GM18858 (cell line): ENCODE measurements around the gene RSF1.
"Not testable (repeated sequence)": the region's sequence is repeated elsewhere in the genome, so short reads cannot be mapped to it uniquely, and the experiment has no call there.

ENCODE experiments used
- ATAC-seq: cut with Tn5 transposase; IDR thresholded peaks from one replicate; pipeline ENCODE4 v1.9.1; 2021; ENCODE audit not compliant: unreplicated experiment

The RSF1 gene, protein sequence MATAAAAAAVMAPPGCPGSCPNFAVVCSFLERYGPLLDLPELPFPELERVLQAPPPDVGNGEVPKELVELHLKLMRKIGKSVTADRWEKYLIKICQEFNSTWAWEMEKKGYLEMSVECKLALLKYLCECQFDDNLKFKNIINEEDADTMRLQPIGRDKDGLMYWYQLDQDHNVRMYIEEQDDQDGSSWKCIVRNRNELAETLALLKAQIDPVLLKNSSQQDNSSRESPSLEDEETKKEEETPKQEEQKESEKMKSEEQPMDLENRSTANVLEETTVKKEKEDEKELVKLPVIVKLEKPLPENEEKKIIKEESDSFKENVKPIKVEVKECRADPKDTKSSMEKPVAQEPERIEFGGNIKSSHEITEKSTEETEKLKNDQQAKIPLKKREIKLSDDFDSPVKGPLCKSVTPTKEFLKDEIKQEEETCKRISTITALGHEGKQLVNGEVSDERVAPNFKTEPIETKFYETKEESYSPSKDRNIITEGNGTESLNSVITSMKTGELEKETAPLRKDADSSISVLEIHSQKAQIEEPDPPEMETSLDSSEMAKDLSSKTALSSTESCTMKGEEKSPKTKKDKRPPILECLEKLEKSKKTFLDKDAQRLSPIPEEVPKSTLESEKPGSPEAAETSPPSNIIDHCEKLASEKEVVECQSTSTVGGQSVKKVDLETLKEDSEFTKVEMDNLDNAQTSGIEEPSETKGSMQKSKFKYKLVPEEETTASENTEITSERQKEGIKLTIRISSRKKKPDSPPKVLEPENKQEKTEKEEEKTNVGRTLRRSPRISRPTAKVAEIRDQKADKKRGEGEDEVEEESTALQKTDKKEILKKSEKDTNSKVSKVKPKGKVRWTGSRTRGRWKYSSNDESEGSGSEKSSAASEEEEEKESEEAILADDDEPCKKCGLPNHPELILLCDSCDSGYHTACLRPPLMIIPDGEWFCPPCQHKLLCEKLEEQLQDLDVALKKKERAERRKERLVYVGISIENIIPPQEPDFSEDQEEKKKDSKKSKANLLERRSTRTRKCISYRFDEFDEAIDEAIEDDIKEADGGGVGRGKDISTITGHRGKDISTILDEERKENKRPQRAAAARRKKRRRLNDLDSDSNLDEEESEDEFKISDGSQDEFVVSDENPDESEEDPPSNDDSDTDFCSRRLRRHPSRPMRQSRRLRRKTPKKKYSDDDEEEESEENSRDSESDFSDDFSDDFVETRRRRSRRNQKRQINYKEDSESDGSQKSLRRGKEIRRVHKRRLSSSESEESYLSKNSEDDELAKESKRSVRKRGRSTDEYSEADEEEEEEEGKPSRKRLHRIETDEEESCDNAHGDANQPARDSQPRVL (N-terminal part only)

DNA sequence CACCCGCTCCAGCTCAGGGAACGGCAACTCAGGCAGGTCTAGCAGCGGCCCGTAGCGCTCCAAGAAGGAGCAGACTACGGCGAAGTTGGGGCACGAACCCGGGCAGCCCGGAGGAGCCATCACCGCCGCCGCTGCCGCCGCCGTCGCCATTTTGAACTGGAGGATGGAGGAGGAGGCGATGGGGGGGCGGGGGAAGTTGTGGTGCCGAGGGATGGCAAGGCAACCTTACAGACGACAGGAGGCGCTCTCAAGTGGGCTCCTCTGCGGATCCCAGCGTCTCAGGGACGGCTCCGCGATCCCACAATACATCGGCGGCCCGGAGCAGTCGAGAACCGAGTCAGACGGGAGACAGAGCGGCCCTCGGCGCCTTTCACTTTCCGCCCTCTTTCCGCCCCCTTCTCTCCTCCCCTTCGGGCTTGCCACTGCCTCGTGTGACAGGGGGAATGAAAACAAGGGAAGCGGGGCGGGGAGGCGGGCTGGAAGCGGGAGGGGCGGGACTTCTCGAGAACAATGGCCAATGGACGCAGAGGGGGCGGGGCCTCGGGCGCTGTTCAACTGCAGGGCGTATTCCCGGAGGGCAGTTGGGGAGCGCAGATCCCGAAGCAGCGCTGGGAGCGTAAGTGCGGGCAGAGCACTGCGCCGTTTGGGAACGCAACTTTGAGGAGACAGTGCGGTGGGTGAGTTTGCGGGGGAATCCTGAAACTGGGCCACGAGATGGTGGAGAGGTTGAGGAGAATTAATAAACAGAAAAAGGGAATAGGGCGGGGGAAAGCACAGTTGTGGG is at the start of gene RSF1, which contains the start of gene AAMDC:
Gene RSF1, minus strand, starts transcription at position 158 of the 784 bp plus-strand sequence. Its CDS starts 8 bp downstream, at position 150.
Gene AAMDC, plus strand, starts transcription at position 580 of the 784 bp plus-strand sequence. CDS start 21,353 bp downstream, outside the sequence.
- ATAC-seq: peak; percentile 75

DNA sequence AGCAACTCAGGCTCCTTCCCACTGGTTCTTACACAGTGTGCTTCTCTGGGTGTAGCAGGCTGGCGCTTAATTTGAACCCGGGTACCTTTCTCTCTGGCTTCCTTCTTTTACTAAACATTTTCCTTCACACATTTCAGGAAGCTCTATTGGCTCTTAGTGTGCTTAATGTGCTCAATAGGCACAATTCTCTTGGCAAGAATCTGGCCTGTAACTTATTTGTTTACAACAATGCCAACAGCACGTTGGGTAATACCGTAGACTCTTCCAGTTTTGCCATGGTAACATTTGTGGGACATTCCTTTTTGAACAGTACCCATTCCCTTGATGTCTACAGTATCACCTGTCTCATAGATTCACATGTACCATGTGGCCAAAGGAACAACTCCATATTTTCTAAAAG is 48.2 kb upstream of the RSF1 start:
- ATAC-seq: no peak

DNA sequence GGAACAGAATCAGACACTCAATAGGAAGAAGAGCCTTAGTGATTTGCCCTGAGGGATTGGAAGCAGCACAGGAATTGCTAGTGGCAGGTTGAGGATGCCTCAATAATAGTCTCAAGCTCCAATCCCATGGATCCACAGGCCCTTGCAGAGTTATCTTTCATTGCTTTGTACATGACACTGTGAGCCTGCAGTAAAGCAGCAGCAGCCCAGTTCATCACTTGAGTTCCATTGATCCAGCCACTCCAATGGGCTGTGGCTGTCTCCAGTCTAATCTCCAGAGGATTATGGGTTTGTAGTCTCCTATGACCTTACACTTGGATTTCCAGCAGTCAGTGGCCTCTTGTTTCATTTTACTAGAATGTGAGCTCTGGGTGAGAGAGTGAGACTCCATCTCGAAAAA is 45.8 kb upstream of the RSF1 start:
- ATAC-seq: no peak

DNA sequence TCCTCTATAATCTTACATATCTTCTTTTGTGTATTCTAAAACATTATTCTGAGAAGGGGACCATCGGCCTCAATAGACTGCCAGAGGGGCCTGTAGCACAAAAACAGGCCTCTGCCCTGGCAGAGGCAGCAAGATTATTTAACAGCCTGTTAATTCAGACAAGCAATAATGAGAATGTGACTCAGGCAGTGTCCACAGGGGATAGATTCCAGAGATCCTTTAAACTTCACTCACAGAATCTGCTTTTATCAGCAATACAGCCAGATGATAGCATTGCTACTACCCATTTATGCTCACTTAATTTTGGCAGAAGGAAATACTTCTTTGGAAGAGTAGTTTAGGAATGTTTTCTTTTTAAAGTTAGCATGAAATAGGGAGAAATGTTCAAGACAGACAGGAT is 45.3 kb upstream of the RSF1 start:
- ATAC-seq: no peak

DNA sequence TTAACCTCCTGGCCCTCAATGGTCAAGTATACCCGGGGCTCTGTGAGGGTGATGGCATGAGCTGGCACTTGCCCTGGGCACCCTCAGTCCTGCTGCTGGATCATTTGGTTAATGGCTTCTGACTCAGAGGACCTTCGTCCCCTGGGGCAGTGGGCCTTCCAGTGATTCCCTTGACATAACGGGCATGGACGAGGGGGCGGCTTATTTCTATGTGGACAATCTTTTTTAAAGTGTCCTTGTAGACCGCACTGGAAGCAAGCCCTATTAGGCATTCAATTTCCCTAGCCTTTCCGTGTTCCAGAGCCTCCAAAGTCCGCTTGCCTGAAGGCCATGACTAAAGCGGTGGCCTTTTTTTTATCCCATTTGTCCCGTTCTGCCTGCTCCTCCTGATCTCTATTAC is 40.9 kb upstream of the RSF1 start:
- not testable (repeated sequence) for ATAC-seq

DNA sequence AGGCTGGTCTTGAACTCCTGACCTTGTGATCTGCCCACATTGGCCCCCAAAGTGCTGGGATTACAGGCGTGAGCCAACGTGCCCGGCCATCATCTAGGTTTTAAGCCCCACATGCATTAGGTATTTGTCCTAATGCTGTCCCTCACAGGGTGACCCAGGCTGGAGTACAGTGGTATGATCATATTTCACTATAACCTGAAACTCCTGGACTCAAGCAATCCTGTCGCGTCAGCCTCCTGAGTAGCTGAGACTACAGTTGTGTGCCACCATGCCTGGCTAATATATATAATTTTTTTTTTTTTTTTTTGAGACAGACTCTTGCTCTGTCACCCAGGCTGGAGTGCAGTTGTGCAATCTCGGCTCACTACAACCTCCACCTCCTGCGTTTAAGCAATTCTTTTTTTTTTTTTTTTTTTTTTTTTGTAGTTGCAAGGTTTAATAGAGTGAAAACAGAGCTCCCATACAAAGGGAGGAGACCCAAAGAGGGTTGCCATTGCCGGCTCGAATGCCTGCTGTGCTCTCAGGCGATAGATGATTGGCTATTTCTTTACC is 37.5 kb upstream of the RSF1 start:
- not testable (repeated sequence) for ATAC-seq

DNA sequence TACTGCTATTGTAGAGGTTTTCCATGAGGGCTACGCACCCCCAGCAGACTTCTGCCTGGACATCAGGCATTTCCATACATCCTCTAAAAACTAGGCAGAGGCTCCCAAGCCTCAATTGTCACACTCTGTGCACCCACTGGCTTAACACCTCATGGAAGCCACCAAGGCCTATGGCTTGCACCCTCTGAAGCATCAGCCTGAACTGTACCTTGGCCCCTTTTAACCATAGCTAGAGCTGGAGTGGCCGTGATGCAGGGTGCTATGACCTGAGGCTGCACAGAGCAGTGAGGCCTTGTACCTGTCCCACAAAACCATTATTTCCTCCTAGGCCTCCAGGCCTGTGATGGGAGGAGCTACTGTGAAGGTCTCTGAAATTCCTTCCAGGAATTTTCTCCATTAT is 34.3 kb upstream of the RSF1 start:
- no peak for ATAC-seq

DNA sequence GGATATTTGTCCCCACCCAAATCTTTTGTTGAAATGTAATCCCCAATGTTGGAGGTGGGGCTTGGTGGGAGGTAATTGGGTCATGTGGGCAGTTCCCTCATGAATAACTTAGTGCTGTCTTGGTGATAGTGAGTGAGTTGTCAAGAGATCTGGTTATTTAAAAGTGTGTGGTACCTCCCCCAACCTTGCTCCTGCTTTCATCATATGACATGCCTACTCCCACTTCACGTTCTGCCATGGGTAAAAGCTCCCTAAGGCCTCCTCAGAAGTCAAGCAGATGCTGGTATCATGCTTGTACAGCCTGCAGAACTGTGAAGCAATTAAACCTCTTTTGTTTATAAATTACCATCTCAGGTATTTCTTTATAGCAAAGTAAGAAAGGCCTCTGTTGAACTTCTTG is 31.0 kb upstream of the RSF1 start:
- ATAC-seq: no peak

DNA sequence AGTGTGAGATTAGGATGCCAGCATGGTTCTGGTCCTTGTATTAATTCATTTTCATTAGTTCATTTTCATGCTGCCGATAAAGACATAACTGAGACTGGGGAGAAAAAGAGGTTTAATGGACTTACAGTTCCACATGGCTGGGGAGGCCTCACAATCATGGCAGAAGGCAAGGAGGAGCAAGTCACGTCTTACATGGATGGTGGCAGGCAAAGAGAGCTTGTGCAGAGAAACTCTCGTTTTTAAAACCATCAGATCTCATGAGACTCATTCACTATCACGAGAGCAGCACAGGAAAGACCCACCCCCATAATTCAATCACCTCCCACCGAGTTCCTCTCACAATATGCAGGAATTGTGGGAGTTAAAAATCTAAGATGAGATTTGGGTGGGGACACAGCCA is 23.2 kb upstream of the RSF1 start:
- ATAC-seq: not testable (repeated sequence)

DNA sequence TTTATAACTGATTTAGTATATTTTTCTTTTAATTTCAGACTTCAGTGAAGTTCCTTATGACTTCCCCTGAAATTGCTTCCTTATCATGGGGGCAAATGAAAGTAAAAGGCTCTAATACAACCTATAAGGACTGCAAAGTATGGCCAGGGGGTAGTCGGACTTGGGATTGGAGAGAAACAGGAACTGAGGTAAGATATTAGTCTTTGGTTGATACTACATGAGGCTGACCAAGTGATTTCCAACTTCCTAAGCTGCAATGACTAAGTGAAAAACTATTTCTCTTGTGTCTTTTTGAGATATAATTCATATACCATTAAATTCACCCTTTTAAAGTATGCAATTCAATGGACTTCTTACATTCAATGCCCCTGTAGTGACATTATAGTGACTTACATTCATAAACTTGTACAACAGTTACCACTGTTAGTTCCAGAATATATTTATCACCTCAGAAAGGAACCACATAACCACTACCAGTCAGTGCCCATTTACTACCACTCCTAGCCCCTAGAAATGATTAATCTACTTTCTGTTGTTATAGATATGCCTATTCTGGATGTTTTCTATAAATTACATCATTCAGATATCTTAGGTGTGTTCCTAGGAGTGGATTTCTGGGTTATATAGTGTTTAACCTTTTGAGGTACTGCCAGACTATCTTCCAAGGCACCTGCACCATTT is 22.1 kb upstream of the RSF1 start:
- ATAC-seq: no peak

DNA sequence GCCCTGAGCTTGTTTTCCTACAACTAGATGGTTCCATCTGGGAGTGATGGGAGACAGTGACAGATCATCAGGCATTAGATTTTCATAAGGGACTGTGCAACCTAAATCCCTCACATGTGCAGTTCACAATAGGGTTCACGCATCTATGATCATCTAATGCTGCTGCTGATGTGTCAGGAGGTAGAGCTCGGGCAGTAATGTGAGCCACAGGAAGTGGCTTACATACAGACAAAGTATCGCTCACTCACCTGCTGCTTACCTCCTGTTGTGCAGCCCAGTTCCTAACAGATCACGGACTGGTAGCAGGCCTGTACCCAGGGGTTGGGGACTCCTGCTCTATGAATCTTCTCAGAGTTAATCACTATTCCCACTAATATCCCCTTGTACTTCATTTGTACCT is 12.8 kb upstream of the RSF1 start:
- no peak for ATAC-seq

GRCh38 chr11:77828926-77829325 is 8.4 kb upstream of the RSF1 start:
- no peak for ATAC-seq

DNA sequence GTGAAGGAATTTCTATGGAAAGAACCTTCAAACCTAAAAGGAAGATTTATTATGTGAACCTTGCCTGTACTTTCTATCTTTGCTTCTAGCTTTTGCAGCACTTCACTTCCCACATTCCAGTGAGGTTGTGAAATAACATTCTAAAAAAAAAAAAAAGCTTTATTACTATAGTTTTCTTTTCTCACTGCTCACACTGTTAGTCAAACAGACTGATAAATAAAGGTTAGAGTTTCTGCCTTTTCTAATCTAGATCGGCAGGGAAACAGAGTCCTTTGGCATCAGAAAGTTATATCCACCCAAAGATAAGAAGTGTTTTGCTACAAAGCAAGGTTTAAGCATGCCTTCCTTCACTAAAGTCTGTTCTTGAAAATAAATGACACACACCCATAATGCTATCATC is 3.3 kb upstream of the RSF1 start:
- no peak for ATAC-seq

- not testable (repeated sequence) for ATAC-seq
Observed at GRCh38 chr11:77822126-77822525, 1.6 kb upstream of the RSF1 start.

GRCh38 chr11:77821349-77821851 is 878 bp upstream of the RSF1 start:
- ATAC-seq: no peak

DNA sequence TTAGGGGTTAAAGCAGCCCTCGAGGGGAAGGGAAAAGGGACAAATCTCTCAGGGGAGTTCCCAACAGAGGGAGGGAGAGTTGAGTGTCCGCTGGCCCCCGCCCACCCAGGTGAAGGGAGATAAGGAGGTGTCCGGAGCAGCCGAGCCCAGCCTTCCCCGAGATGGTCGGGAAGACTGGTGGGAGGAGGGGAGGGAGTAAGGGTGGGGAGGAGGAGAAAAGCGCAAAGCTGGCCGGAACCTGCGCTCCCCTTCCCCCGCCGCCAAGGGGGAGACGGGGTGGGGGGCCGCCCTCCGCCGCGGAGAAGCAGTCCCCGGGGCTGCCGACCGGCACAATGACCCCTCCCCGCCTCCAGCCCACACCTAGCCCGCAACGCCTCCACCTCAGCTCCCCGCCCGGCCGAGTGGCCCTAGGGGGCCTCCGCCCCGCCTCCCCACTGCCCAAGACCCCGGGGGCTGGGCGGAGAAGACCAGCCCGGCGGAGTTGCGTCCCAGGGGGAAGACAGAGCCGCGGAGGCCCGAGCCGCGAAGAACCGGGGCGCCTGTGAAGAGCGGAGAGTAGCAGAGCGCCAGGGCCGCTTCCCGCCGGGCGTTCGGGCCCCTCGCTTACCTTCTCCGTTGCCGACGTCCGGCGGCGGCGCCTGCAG is 479 bp downstream of the RSF1 start:
- ATAC-seq: peak; percentile 4

DNA sequence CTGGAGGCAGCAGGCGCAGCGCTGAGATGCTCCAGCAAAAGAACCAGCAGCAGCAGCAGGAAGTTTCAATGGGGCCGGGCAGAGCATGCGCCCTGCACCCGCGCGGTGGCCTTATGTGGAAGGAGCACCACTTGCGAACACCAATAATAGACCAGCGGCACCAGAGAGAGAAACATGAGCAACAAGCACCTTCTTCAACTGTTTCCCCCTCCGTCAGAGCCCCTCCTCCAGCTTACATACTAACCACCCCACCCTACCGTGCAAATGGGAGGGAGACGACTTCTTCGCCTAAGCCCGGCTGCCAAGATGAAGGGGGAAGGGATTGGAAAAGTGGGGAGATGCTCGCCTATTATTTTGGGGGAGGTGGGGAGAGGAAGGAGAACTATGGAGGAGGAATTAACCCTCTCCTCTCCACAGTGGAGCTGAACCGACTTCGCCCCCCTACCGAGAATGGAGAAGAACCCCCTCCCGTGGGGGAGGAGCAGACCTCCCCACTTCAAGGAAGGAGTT is 1.1 kb downstream of the RSF1 start:
- peak; percentile 45 for ATAC-seq

- ATAC-seq: no peak
Observed at GRCh38 chr11:77815459-77815858, 5.1 kb downstream of the RSF1 start.
